HG02885 (cell line): Measurements from ENCODE around the gene THSD4.
"Not testable (repeated sequence)": the region's sequence is repeated elsewhere in the genome, so short reads cannot be mapped to it uniquely, and the experiment has no call there.

Experiments
- ATAC-seq: cut with Tn5 transposase; IDR thresholded peaks from one replicate; pipeline ENCODE4 v1.9.1; 2021; ENCODE audit warnings: mild to moderate bottlenecking; ENCODE audit not compliant: unreplicated experiment, poor library complexity

Gene THSD4

DNA sequence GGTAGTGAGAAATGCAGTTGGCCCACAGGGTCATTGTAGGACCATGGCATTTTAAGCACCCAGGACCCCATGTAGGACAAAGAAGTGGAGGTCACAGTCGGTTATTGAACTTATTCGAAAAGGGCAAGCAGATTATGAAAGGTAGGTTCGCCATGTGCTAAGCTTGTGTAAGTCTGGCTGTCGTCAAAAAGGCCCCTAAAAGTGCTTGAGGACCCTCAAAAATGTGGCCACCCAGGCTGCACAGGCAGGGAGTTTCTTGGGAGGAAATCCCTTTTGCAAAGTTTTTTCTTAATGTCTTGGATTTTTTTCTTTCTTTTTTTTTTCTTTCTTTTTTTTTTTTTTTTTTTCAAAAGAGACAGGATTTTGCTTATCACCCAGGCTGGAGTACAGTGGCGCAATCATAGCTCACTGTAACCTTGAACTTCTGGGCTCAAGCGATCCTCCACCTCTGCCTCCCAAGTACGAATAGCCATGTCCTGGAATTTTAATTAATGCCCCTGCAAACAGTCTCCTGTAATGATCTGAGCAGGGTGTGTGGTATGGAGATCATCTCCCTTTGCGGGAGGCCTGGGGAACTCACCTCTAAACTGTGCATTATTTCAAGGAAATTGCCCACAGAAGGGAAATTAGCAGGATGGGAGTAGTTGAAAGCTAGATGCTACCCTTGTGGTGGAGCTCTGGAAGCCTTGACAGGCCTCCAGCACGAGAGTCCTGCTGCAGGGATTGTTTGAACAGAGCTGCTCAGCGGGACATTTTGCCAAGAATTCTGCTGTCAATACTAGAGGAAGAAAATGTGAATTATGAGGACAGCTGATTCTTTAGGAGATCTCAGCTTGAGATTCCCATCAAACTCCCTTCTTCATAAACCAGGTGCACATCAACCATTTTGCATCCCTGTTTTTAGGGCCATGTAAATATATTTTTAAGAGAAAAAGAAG, 28.4 kb downstream of the THSD4 start:
- ATAC-seq = no peak

DNA sequence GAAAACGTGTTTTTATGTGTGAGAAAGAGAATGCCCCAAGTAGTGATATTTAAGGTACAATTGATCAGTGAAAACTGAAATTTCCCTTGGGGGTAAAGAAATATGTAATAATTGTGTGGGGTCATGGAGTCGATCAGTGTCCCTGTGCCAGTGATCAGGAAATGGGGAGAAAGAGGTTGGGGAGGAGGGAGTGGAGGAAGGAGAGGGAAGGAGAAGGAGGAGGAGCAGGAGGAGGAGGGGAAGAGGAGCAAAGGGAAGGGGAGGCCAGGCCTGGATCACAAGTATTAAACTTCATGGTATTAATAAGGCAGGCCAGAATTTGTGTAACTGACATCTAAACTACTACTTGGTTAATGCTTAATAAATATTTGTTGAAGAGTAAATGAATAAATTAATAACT, 30.4 kb downstream of the THSD4 start:
- no peak for ATAC-seq

DNA sequence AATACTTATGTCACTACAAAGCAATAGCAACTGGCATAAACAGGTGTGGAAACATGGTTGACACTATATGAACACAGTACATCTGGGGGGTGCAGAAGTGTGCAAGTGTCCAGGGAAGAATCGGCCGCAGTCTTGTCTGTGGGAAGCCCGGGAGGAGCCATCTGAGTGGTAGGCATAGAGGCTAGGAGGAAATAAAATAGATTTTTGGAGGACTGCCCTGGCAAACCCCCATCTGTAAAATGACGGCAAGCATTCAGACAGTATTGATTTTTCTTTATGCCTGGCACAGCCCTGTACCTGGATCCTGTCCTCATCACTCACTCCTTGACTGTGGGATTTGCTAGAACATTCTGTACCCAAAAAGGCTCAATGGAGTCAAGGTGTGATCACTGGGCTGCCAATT, 31.3 kb downstream of the THSD4 start:
- no peak for ATAC-seq

DNA sequence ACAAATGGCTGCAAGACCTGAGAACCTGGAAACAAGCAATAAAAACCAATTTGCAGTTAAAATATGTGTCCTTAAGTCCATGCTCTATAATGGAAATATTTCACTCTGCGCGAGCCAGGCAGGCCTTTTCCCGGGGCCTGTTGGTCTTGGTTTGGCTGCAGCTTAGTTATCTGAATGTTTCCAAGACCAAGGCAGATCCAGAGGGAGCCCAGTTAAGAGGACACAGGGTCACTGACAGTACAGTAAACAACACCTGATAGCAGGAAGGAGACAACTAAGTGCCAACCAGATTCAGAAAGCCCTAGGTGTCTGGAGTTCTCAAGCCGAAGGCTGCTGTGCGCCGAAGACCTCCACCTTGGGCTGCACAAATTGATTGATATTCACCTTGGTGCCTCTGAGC, 32.8 kb downstream of the THSD4 start:
- no peak for ATAC-seq

DNA sequence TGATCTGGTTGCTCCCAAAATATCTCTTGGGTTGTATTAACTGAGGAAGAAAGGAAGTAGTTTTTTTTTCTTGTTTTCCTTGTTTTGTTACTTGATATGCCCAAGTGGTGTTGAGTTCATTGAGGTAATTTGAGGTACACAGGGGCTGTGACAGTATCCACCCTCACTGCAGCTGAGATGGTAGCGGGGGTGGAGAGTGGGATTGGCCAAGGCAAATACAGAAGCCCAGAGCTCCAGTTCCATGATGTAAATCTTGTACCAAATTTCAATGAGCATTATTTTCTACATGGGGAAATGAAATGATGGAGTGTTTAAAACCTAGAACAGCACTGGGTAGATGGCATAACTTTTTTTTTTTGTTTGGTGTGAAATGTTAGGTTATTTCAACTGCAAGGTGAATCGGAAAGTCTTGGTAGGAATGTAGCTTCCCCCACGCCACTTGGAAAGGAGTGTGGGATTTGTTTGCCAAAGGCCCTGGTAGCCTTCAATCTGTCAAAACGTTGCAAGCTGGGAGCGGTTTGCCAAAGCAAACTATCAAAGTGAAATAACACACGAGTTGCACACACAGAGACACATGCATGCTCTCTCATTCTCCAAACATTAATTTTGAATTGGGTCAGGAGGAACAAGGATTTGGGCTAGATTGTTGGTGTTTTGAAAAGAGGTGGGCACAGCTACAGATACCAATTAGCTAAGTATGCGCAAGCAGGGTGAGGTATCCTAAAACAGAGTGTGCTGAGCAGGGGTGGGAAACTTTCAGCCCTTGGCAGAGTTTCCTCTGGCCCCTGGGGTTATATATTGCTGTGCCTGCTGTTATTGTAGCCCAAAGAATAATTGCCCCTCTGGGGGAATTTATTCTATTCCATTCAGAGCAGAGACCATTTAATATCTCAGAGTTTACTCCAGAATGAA, 34.6 kb downstream of the THSD4 start:
- no peak for ATAC-seq

DNA sequence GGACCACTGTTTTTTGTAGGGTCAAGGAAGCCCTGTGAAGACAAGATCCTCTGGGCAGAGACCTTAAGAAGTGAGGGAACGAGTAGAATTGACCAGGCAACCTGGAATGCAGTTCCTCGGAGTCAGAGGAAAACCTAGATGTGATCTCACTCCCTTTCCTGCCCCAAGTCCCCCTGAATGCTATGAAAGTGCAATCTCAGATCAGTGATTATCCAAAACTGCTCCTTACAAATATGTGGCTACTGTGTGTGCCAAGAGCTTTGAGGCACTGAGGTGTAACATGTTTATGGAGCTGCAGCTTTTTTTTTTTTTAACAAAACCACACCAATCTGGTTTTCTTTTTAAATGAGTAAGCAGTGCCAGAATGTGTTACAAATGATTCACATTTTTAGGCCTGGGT, 35.8 kb downstream of the THSD4 start:
- ATAC-seq = no peak

DNA sequence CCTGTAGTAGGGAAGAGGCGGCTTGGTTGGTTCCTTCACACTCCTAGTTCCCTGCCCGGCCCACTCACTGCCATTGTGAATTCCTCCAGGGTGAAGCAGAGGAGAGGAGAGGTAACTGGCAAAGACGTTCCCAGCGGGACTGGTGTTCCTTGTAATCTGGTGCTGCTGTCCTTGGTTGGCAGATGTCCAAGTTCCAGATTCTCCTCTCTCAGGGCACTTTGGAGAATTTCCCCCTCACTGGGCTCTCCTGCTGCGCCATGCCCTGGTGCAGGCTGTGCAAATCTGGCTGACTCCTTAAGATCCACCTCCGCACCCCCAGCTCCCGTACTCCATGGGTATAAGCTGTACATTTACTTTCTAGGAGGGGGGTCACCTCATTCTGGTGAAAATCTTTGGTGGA, 37.3 kb downstream of the THSD4 start:
- no peak for ATAC-seq

DNA sequence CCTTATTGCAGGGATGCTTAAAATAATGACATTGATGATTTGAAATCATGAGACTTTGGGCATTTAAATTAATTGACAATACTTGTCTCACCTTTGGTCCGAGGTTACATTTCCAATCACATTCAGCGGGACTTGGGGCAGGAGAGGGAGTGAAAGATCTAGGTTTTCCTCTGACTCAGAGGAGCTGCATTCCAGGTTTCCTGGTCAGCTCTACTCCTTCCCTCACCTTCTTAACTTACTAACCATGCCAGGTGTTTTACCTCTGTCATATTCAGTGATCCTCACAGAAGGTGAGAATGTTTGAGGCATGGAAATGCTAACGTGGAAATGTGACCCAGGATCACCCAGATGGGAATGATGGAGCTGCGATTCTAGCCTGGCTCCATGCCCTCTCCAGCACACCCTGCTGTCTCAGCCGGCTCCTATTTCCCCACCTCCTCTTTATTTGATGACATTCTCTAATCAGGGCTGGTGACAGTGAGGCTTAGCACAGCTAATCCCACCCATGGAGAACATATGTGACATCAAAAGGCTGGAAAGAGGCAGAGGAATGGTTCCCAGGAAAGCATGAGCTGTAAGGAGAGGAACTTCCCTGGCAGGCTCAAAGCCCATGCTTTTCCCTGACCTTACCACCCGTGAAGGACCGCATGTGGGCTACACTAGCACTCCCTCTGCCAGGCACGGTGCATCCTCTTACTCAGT, 38.7 kb downstream of the THSD4 start:
- ATAC-seq = no peak

DNA sequence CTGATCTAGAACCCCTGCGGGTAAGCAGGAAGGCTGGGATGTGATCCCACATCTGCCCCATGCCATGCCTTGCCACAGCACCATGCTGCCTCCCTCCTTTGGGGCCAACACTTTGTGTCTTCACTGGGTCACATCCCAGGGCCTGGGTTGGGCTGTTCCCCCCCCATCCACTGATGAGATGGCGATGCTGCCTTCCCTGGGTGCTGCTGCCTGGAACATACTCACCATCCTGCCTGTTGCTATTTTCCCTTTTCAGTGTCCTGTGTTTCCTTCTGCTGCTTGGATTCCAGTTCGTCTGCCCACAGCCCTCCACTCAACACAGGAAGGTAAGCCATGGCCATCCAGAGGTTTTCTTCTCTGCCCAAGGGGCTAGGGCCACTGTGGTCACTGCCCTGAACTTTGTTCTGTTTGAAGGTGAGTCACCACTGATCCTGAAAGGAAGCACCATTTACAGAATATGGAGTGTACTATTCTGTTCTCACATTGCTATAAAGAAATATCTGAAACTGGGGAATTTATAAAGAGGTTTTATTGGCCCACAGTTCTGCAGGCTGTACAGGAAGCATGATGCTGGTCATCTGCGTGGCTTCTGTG, 39.4 kb downstream of the THSD4 start:
- no peak for ATAC-seq

DNA sequence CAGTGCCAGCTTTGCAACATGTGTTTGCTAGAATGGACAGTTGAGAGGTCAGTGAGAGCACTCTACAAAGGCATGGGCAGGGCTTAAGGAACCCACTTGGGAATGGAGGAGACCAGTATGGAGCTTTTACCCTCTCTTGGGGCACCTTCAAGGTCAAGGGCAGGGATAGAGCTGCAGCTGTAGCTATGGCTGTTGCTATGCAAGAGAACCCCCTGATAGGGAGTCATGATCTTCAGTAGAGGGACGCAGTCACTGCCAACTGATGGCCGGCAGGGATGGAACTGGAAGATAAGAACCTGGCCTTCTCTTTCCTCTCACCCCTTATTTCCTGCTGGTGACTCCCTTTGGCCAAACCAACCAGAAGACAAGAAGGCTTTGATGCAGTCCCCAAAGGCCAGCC, 40.3 kb downstream of the THSD4 start:
- no peak for ATAC-seq

DNA sequence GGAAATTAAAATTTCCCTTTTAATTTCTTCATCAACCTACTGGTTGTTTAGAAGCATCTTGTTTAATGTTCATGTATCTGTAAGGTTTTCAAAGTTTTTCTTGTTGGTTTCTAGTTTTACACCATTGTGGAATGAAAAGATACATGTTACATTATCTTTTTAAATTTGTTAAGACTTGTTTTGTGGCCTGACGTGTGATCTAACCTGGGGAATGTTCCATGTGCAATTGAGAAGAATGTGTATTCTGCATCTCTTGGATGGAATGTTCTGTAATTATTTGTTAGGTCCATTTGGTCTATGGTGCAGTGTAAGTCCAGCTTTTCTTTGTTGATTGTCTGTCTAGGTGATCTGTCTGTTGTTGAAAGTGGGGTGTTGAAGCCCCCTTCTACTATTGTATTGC, 45.7 kb downstream of the THSD4 start:
- no peak for ATAC-seq

DNA sequence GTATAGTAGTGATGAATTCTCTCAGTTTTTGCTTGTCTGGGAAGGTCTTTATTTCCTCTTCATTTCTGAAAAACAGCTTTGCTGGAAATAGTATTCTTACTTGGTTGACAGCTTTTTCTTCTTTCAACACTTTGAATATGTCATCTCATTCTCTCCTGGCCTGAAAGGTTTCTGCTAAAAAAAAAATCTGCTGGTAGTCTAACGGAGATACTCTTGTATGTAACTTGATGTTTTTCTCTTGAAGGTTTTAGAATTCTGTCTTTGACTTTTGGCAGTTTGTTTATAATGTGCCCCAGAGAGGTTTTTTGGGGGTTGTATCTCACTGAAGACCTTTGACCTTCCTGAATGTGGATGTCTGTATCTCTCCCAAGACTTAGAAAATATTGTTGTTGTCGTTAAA, 47.0 kb downstream of the THSD4 start:
- no peak for ATAC-seq

DNA sequence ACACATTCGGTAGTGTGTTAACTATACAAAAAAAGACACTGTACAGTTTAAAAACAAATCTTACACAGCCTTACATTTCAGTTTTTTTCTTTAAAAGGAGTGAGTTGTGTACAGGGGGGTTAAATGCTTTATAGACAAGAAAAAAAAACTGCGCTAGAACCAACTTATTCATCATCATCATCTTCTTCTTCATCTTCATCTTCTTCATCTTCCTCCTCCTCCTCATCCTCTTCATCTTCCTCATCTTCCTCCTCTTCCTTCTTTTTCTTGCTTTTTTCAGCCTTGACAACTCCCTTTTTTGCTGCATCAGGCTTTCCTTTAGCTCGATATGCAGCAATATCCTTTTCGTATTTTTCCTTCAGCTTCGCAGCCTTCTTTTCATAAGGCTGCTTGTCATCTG, 49.3 kb downstream of the THSD4 start:
- not testable (repeated sequence) for ATAC-seq

DNA sequence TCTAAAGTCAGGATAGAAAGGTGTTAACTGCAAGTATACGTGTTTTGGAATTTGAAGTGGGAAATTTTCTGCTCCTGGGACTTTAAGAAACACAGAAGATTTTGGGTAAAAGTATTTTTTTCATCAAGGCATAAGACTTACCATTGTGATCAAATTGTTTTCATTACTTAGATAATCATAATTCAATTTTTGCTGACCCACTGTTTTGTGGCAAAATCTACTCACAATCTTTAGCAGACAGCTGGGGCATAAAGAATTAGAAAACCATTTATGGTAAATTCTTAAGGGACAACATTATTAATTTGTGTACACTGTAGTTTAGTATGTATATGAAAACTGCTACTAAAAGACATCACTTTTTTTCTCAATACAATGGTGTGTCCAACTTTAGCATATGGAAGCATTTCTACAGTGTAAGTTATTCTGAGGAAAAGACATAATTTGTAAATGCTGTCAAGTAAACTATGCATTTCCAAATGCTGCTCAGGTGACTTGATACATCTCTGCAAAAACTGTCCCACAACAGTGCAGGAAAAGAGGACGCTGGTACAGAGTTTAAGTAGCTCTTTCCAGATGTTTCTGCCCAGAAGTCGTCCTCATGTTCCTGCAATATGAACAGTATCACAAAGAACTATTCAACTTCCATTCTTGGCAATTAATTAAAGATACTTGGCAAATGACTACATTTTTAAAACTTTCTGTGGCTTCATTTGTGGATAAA, 52.3 kb downstream of the THSD4 start:
- ATAC-seq = no peak

DNA sequence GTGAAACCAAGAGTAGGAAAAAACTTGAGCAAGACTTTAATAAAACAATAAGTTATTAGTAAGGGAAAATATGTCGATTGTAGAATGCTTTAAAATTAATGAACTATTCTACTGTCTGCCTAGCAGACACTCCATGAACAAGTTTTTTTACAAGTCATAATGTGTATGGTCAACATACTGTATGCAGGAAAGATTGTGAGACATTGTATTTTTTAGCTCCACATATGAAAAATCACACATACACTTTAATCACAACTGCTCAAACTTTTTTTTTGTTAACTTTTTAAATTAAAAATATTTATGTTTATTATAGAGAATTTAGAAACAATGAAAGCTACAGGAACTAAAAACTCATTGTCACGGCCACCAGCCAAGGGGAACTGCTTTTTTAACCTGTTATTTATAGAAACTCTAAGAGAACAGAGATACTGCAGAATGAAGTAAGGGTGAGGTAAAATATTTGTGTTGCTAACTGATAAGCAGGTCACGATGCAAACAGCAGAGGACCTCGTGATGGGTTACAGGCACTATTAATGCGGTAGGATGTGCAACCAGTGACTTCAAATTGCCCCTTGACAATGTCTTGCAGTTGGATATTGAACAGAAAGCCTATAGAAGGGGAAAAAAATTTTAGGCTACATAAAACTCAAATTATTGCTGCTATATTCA, 53.0 kb downstream of the THSD4 start:
- ATAC-seq = no peak

DNA sequence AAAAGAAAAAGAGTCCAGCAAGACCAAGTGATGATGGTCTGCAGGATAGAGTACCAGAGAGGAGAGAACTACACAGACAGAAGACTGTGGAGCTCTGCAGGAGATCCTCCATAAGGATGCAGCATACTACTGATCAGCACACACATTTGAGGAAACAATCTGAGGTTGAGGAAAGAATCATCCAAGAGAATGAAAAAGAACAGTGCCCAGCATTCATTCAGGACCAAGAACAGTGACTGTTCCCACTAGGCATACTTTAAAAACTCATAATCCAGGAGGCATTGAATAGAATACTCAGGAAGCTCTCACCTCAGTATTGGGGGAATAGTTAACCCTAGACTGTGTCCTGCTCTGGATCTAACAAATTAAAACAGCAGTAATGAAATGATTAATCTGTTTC, 54.9 kb downstream of the THSD4 start:
- ATAC-seq = no peak

DNA sequence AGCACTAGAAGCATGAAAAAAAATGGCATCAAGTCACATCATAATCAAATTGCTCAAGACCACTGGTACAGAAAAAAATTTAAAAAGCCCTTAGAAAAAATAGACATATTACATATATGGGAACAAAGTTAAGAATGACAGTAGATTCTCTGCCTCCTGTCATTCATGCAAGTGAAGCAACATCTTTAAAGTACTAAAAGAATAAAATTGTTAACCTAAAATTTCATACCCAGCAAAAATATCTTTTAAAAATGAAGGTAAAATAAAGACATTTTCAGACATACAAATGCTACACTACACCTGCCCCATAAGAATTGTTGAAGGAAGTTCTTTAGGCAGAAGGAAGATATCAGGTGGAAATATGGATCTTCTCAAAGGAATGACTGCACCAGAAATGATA, 55.9 kb downstream of the THSD4 start:
- ATAC-seq = no peak

DNA sequence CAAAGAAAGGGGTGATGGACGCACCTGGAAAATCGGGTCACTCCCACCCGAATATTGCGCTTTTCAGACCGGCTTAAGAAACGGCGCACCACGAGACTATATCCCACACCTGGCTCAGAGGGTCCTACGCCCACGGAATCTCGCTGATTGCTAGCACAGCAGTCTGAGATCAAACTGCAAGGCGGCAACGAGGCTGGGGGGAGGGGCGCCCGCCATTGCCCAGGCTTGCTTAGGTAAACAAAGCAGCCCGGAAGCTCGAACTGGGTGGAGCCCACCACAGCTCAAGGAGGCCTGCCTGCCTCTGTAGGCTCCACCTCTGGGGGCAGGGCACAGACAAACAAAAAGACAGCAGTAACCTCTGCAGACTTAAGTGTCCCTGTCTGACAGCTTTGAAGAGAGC, 59.1 kb downstream of the THSD4 start:
- ATAC-seq = not testable (repeated sequence)
